GM18873 (cell line): Measurements from ENCODE around the gene LZTS3.
"Not testable (repeated sequence)": the region's sequence is repeated elsewhere in the genome, so short reads cannot be mapped to it uniquely, and the experiment has no call there.

Experiments
- ATAC-seq: cut with Tn5 transposase; IDR thresholded peaks from one replicate; pipeline ENCODE4 v1.9.1; 2021; ENCODE audit warnings: mild to moderate bottlenecking, moderate library complexity, moderate number of reproducible peaks; ENCODE audit not compliant: unreplicated experiment, low FRiP score

Gene LZTS3

DNA sequence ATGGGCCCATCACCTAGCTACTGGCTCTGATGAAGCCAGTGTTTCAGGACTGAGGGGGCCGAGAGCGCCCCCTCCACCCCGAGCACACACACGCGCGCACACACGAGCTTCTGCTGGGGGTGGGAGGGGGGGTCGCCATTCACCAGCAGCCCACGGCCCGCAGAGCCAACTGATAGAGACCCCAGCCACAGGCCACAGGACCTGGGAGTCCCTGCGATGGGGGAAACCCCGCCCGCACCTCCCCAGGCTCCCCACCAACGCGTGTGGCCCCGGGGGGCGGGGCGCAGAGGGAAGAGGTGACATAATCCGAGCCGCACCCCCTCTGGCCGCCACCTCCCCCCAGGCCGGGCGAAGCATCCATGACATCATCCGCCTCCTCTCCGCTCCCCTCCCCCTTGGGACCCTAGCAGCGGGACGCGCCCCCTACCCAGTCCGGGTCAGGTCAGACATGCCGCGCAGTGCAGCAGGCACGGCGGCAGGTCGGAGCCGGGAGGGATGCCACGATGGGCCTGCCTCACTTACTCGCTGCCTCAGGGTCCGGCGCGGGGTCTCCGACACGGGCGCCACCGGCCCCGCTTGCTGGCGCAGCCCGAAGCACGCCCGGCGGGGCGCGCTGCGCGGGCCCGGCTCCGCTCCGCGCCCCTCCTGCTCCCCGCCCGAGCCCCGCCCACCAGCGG, at the start of gene LZTS3:
Gene LZTS3, minus strand, starts transcription at position 617 of the 677 bp plus-strand sequence. CDS start 6,386 bp downstream, outside the sequence.
- no peak for ATAC-seq

DNA sequence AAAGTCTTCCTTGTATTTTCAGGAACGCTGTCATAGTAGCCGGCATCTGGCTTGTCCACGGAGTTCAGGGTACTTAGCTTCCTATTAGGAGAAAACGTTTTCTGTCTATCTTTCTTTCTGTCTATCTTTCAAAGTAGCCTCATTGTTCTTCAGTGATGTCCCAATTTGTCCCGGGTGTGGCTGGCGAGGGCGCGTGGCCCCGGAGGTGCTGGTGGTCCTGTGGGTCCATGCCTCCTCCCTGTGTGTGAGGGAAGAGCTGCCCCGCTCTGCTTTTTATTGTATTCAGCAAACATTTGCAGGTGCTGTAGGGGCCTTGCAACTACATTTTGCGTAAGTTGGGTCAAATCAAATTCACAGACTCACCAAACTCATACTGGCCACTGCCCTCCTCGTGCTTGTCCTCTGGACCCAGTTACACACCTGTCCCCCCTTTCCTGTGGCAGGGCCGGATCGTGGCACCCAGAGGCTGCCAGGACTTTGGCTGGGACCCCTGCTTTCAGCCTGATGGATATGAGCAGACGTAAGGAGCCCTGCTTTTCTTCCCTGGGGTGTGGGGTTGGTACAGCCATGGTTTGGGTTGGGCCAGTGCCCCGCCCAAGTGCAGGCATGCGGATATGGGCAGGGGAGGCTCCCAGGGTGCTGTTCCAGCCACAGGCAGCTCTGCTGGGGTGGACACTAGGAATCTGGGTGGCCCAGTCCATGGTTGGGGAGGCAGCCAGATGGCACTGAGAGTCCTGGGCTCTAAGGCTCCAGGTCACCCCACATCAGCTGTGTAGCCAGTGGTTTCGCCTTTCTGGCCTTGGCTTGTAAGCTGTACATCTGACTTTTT, 48.3 kb upstream of the LZTS3 start:
- ATAC-seq = no peak

GRCh38 chr20:3218307-3218988, 45.1 kb upstream of the LZTS3 start:
- ATAC-seq = no peak

- ATAC-seq = not testable (repeated sequence)
Measured at GRCh38 chr20:3215359-3215917, 42.1 kb upstream of the LZTS3 start.

GRCh38 chr20:3213226-3213625, 39.9 kb upstream of the LZTS3 start:
- no peak for ATAC-seq

DNA sequence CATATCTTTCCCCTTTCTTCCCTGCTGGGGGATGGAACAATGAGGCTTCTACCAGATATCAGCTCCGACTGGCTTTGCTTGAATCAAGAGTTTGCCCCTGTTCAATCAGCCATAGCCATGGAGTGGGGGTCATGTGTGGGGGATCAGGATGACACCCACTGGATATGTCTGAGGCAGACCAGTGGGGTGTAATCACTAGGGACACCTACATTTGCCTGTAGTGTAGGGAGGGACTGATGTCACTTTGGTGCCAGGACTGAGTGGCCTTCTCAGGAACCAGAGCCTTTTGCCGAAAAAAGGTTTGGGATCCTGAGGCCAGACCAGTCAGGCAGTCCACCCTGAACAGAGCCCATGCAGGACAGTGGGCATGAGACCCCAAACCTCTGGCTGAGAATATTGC, 37.0 kb upstream of the LZTS3 start:
- ATAC-seq = no peak

DNA sequence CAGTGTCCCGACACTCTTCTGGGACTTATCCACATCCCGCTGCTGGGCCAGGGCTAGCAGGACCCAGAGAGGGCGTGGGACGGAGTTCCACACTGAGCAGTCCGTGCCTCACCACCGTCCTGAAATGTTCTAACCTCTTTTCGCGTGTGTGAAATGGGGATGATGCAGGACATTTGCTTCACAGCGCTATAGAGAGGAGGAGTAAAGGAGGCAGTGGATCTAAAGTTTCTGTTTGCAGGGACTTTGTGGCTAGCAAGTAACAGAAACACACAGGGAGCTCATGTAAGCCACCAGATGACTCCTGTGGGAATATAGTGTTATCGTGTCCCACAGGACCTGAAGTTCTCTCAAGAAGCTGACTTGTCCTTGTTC, 36.6 kb upstream of the LZTS3 start:
- ATAC-seq = no peak

DNA sequence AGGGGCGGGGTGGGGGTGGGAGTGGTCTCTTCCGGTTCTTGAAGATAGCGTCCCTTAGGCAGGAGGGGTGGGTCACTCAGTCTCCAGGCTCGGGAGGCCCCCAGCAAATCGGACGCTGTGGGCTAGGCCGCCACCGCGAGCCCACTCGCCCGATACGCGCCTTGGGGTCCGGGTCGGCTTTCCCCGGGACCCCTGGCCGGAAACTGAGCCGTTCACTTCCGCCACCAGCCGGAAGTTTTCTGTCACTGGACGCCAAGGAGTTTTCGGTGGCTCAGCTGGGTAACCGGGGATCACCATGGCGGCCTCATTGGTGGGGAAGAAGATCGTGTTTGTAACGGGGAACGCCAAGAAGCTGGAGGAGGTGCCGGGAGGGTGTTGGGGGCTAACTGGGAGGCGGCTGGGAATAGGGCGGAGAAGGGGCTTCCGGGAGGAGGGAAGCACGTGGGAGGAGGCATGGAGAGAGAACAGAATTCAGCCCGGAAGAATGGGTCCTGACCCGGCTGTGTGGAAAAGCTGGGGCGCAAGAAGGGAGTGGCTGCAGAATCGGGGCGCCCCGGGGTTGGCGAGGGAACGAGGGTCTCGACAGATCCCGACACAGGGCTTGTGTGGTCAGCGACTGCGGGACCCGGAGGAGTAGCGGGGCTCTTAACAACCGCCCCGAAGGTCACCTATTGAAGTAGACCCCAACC, 36.1 kb upstream of the LZTS3 start, which contains the start of gene ITPA:
Gene ITPA, plus strand, starts transcription at position 242 of the 689 bp plus-strand sequence. Its CDS starts 54 bp downstream, at position 296.
- no peak for ATAC-seq

GRCh38 chr20:3208786-3209256, 35.5 kb upstream of the LZTS3 start:
- ATAC-seq = no peak

DNA sequence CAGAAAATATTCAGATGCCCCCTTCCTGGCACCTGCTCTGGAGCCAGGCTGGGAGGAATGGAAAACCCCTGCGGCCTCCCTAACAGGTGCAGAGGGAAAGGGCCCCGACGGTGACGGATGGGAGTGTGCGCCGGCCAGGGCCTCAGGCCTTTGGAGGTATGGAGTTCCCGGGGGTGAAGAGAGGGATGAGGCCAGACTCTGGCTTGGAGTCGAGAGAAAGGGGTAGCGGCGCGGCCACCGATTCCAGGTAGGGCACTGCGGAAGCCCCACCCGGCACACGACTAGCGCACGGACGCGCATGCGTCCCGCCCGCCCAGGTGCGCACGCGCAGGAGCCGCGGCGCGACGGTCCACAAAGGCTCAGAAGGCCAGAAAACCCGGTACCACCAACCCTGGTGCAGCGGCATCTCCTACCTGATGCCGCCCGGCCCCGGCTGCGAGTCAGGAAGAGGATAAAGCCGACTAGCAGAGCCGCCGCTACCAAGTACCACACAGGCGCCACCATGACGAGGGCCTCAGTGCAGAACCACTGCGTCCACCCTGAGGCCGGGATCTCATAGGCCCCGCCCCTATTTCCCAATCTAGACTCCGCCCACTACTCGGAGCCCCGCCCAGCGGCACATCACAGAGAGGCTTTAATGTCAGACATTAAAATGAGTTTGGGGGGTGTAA, 30.9 kb upstream of the LZTS3 start, which contains the start of gene DDRGK1:
Gene DDRGK1, minus strand, starts transcription at position 559 of the 671 bp plus-strand sequence. Its CDS starts 55 bp downstream, at position 504.
- peak; percentile 66 for ATAC-seq

DNA sequence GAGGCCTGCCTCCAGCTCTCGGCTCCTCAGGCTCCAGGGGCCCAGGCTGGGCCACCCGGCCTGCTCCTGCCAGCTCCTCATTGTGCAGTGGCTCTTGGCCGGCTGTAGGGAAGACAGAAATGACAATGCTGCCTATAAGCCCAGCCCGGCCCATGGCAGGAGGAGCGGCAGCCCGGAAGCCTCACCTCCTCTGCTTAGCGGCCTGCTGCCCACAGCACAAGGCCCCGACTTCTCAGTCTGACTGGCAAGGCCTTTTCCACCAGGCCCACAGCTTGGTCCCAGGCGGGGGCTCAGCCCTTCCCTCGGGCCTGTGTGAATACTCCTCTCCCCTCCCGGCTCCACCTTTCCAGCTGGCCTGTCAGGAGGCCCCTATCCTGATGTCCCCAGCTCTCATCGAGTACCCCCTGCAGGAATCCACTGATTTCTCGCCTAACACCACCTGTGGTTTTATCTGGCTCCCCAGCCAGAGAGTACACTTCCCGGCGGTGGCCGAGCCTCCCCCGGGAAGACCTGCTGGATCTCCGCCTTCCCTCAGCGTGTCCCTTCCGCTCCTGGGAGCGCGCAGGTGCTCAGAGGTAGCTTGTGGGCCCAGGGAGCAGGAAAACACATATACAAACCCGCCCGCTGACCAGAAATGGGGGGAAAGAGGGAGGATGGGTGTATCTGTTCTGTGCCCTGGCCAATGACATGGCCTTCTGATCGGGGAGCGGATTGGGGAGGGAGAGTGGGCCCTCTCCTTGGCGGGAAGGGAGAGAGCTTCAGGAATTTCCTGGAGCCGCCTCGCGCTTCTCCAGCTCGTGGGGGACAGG, 30.2 kb upstream of the LZTS3 start:
- no peak for ATAC-seq

- ATAC-seq = no peak
Measured at GRCh38 chr20:3202965-3203314, 29.6 kb upstream of the LZTS3 start.

- no peak for ATAC-seq
Measured at GRCh38 chr20:3199976-3200755, 26.8 kb upstream of the LZTS3 start.

- no peak for ATAC-seq
Measured at GRCh38 chr20:3199206-3199605, 25.9 kb upstream of the LZTS3 start.

DNA sequence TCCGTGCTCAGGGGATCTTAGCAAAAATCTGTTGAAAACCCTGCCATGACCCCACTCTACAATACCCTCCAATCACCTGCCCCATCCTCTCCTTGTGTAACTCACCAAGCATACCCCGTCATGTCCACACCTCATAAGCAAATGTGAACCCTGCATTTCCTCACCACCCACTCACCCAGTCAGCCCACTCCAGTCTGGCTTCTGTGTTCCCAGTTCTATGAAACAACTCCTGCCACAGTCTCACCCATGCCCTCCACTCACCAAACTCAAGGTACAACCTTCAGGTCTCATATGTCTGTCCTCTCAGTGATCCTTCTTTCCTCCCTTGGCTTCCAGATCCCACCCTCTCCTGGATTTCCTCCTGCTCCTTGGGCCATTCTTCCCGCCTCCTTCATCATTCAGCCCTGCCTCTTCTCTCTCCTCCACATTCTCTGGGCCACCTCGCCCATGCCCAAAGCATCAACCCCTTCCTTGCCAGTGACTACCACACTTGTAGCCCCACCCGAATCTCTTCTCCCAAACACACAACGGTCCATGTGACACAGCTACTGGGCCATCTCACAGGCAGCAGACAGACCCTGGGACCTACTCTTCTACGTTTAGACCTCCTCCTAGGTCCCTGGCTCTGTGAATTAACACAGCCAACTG, 22.4 kb upstream of the LZTS3 start:
- no peak for ATAC-seq

GRCh38 chr20:3194617-3195280, 21.4 kb upstream of the LZTS3 start:
- ATAC-seq = no peak
